SK-N-SH treated with all-trans-retinoic acid at 6 μM for 48 hours (cell line): ENCODE data around the gene JPT2.

Source experiments
- ATAC-seq: fragments of 200-7000 bp; cut with Tn5 transposase; 3 replicates; pipeline ENCODE4 v1.9.1; 2020; ENCODE audit warnings: mild to moderate bottlenecking, moderate library complexity
- ARNTL ChIP-seq: fragments of 450-650 bp; formaldehyde crosslinking; IDR thresholded peaks from 2 replicates; pipeline ENCODE4 v1.5.0; 2020; ENCODE audit warnings: low read depth, mild to moderate bottlenecking, moderate library complexity, borderline replicate concordance
- CREB5 ChIP-seq: fragments of 250-450 bp; sonication (Bioruptor Pico); IDR thresholded peaks from 2 replicates; pipeline ENCODE4 v1.5.1; 2020; ENCODE audit warnings: low read depth, mild to moderate bottlenecking, moderate library complexity
- CSRNP3 ChIP-seq: fragments of 250-450 bp; sonication (Bioruptor Pico); IDR thresholded peaks from 2 replicates; pipeline ENCODE4 v1.5.1; 2021; ENCODE audit warnings: mild to moderate bottlenecking, moderate library complexity
- ESRRG ChIP-seq: fragments of 250-450 bp; sonication (Bioruptor Pico); IDR thresholded peaks from 2 replicates; pipeline ENCODE4 v1.6.1; 2021; ENCODE audit warnings: mild to moderate bottlenecking
- ISL1 ChIP-seq: fragments of 250-450 bp; sonication (Bioruptor Pico); IDR thresholded peaks from 2 replicates; pipeline ENCODE4 v2.1.2; 2022; ENCODE audit warnings: mild to moderate bottlenecking, moderate library complexity
- OSR1 ChIP-seq: fragments of 250-450 bp; sonication (Bioruptor Pico); IDR thresholded peaks from 2 replicates; pipeline ENCODE4 v1.8.0; 2022; ENCODE audit warnings: moderate library complexity, mild to moderate bottlenecking, inconsistent platforms
- PATZ1 ChIP-seq: fragments of 250-450 bp; sonication (Bioruptor Pico); IDR thresholded peaks from 2 replicates; pipeline ENCODE4 v1.8.0; 2020; ENCODE audit warnings: mild to moderate bottlenecking, moderate library complexity, borderline replicate concordance
- POU6F1 ChIP-seq: fragments of 250-450 bp; sonication (Bioruptor Pico); IDR thresholded peaks from 2 replicates; pipeline ENCODE4 v1.8.0; 2021; ENCODE audit warnings: low read depth, mild to moderate bottlenecking, moderate library complexity, borderline replicate concordance
- PPARA ChIP-seq: fragments of 250-450 bp; sonication (Bioruptor Pico); IDR thresholded peaks from 2 replicates; pipeline ENCODE4 v1.5.0; 2020; ENCODE audit warnings: mild to moderate bottlenecking, borderline replicate concordance
- RARB ChIP-seq: fragments of 250-450 bp; sonication (Bioruptor Pico); IDR thresholded peaks from 2 replicates; pipeline ENCODE4 v1.8.0; 2021; ENCODE audit warnings: mild to moderate bottlenecking, moderate library complexity
- SNAI2 ChIP-seq: fragments of 250-450 bp; sonication (Bioruptor Pico); IDR thresholded peaks from 2 replicates; pipeline ENCODE4 v1.5.0; 2020; ENCODE audit warnings: mild to moderate bottlenecking, moderate library complexity
- TOX ChIP-seq: fragments of 250-450 bp; sonication (Bioruptor Pico); IDR thresholded peaks from 2 replicates; pipeline ENCODE4 v1.8.0; 2021; ENCODE audit warnings: mild to moderate bottlenecking, moderate library complexity, borderline replicate concordance
- ZFP30 ChIP-seq: fragments of 450-650 bp; formaldehyde crosslinking; IDR thresholded peaks from 2 replicates; pipeline ENCODE4 v1.5.0; 2022; ENCODE audit warnings: mild to moderate bottlenecking, moderate library complexity
- ZNF565 ChIP-seq: fragments of 450-650 bp; formaldehyde crosslinking; conservative IDR thresholded peaks from 2 replicates; pipeline ENCODE4 v1.5.0; 2020; ENCODE audit warnings: low read depth, mild to moderate bottlenecking, moderate library complexity
- ZNF70 ChIP-seq: fragments of 450-650 bp; formaldehyde crosslinking; IDR thresholded peaks from 2 replicates; pipeline ENCODE4 v1.5.0; 2020; ENCODE audit warnings: mild to moderate bottlenecking, moderate library complexity
- ZNF8 ChIP-seq: fragments of 450-650 bp; formaldehyde crosslinking; IDR thresholded peaks from 2 replicates; pipeline ENCODE4 v1.5.0; 2020; ENCODE audit warnings: mild to moderate bottlenecking, moderate library complexity
- TF ChIP-seq, protein P1 (sequence below): fragments of 250-450 bp; sonication (Bioruptor Pico); IDR thresholded peaks from 2 replicates; pipeline ENCODE4 v1.5.0; 2020; ENCODE audit warnings: mild to moderate bottlenecking, moderate library complexity

JPT2 gene

DNA sequence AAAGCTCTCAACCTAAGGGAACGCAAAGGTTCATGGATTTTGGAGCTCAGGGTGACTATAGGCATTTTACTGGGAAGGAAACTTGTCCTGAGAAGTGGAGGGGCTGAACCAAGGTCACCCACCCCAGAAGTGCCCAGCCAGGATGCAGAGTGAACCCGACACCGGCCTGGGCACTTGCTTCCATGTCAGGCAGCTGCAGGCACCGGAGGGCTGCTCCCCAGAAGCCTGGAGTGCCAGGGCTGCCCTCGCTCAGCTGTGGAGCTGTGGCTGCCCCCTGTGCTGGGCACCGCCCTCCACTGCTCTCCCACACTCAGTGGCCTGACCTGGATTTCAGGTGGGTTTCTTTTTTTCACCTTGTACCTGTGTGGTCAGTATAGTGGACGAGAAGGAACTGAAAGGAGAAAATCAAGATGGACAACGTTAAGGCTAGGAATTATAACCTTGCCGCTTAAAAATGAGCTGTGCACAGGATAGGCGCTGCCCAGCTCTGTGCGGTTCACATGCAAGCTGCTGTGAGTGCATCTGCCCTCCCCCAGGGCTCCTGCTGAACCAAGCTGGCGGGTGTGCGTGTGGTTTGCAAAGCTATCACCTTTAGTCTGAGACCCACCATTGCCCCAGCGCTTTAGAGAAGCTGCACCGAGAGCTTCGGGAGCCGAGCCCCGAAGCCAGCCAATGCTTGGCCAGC, 30.1 kb downstream of the JPT2 start:
- ATAC-seq, result no peak
- TF ChIP-seq PPARA (CRISPR knock-in tag), result no peak
- no peak for TF ChIP-seq PATZ1 (CRISPR knock-in tag)
- TF ChIP-seq TOX (CRISPR knock-in tag), result no peak
- no peak for TF ChIP-seq POU6F1 (CRISPR knock-in tag)
- TF ChIP-seq OSR1 (CRISPR knock-in tag), result no peak
- no peak for TF ChIP-seq CSRNP3 (CRISPR knock-in tag)
- TF ChIP-seq, protein P1, sequence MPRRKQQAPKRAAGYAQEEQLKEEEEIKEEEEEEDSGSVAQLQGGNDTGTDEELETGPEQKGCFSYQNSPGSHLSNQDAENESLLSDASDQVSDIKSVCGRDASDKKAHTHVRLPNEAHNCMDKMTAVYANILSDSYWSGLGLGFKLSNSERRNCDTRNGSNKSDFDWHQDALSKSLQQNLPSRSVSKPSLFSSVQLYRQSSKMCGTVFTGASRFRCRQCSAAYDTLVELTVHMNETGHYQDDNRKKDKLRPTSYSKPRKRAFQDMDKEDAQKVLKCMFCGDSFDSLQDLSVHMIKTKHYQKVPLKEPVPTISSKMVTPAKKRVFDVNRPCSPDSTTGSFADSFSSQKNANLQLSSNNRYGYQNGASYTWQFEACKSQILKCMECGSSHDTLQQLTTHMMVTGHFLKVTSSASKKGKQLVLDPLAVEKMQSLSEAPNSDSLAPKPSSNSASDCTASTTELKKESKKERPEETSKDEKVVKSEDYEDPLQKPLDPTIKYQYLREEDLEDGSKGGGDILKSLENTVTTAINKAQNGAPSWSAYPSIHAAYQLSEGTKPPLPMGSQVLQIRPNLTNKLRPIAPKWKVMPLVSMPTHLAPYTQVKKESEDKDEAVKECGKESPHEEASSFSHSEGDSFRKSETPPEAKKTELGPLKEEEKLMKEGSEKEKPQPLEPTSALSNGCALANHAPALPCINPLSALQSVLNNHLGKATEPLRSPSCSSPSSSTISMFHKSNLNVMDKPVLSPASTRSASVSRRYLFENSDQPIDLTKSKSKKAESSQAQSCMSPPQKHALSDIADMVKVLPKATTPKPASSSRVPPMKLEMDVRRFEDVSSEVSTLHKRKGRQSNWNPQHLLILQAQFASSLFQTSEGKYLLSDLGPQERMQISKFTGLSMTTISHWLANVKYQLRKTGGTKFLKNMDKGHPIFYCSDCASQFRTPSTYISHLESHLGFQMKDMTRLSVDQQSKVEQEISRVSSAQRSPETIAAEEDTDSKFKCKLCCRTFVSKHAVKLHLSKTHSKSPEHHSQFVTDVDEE (CRISPR knock-in tag), result no peak
- no peak for TF ChIP-seq ZNF70
- TF ChIP-seq ARNTL (CRISPR knock-in tag), result no peak
- no peak for TF ChIP-seq ZNF565 (CRISPR knock-in tag)
- TF ChIP-seq ZFP30 (CRISPR knock-in tag), result no peak
- no peak for TF ChIP-seq CREB5
- TF ChIP-seq ISL1 (CRISPR knock-in tag), result no peak
- TF ChIP-seq RARB (CRISPR knock-in tag), result no peak
- no peak for TF ChIP-seq ZNF8 (CRISPR knock-in tag)
- no peak for TF ChIP-seq SNAI2

- TF ChIP-seq ESRRG (CRISPR knock-in tag), result no peak
- TF ChIP-seq, protein P1 (CRISPR knock-in tag), result no peak
- no peak for TF ChIP-seq ZFP30 (CRISPR knock-in tag)
- no peak for TF ChIP-seq TOX (CRISPR knock-in tag)
- no peak for TF ChIP-seq ZNF8 (CRISPR knock-in tag)
- TF ChIP-seq PATZ1 (CRISPR knock-in tag), result no peak
- ATAC-seq, result peak; percentile 39
Observed at GRCh38 chr16:1708768-1709180, 30.7 kb downstream of the JPT2 start.
